GM23338 (cell line): ENCODE measurements around the gene ZFYVE28. TPM values are rescaled to one million over a fixed set of nuclear protein-coding genes. Genes with fewer than 3 reads are reported as not detected.

Source experiments
- ATAC-seq: fragments of 200-7000 bp; cut with Tn5 transposase; 3 replicates; pipeline ENCODE4 v1.9.1; 2020
- DNase-seq: peaks from one replicate; pipeline ENCODE4 v3.0.0-alpha.2; 2015; ENCODE audit warnings: low spot score
- H2AFZ ChIP-seq: fragments of 200-600 bp; sonication (generic); 2 replicates; pipeline ENCODE4 v1.8.0; 2016; ENCODE audit warnings: antibody characterized with exemption, mild to moderate bottlenecking, moderate library complexity
- H3F3A ChIP-seq: fragments of 200-600 bp; sonication (generic); replicated peaks from 2 replicates; pipeline ENCODE4 v1.8.0; 2017; ENCODE audit warnings: antibody characterized with exemption, mixed run types, low read depth
- H3K27ac ChIP-seq: fragments of 200-600 bp; sonication (generic); 2 replicates; pipeline ENCODE4 v1.6.1; 2016; ENCODE audit warnings: low read depth
- H3K27me3 ChIP-seq: fragments of 200-600 bp; sonication (generic); 2 replicates; pipeline ENCODE4 v1.8.0; 2016; ENCODE audit warnings: mild to moderate bottlenecking, mixed run types, moderate library complexity; ENCODE audit not compliant: insufficient read depth
- H3K36me3 ChIP-seq: fragments of 200-600 bp; sonication (generic); 2 replicates; pipeline ENCODE4 v1.8.0; 2016; ENCODE audit warnings: mild to moderate bottlenecking; ENCODE audit not compliant: insufficient read depth
- H3K4me1 ChIP-seq: fragments of 200-600 bp; sonication (generic); 2 replicates; pipeline ENCODE4 v1.8.0; 2016; ENCODE audit warnings: mild to moderate bottlenecking, moderate library complexity; ENCODE audit not compliant: insufficient read depth
- H3K4me2 ChIP-seq: fragments of 200-600 bp; sonication (generic); 2 replicates; pipeline ENCODE4 v1.7.1; 2017; ENCODE audit warnings: mixed run types
- H3K4me3 ChIP-seq: fragments of 200-600 bp; sonication (generic); 2 replicates; pipeline ENCODE4 v1.6.1; 2016; ENCODE audit warnings: mixed run types
- H3K79me2 ChIP-seq: fragments of 200-600 bp; sonication (generic); replicated peaks from 2 replicates; pipeline ENCODE4 v1.8.0; 2017; ENCODE audit warnings: mild to moderate bottlenecking; ENCODE audit not compliant: insufficient read depth
- H3K9me2 ChIP-seq: fragments of 200-600 bp; sonication (generic); 2 replicates; pipeline ENCODE4 v1.8.0; 2017; ENCODE audit not compliant: insufficient read depth
- H4K20me1 ChIP-seq: fragments of 200-600 bp; sonication (generic); replicated peaks from 2 replicates; pipeline ENCODE4 v1.8.0; 2017; ENCODE audit warnings: mild to moderate bottlenecking; ENCODE audit not compliant: insufficient read depth
- H3K27ac Mint-ChIP-seq: 2 replicates; pipeline ENCODE4 v1.8.0; 2020; ENCODE audit warnings: inconsistent platforms, mild to moderate bottlenecking, moderate library complexity, mixed read lengths
- H3K27me3 Mint-ChIP-seq: 3 replicates; pipeline ENCODE4 v1.8.0; 2022; ENCODE audit warnings: low read depth, mild to moderate bottlenecking, moderate library complexity, mixed read lengths, inconsistent platforms; ENCODE audit not compliant: insufficient read depth, poor library complexity
- H3K36me3 Mint-ChIP-seq: 3 replicates; pipeline ENCODE4 v1.8.0; 2021; ENCODE audit warnings: low read depth, mild to moderate bottlenecking, inconsistent platforms, moderate library complexity, mixed read lengths
- H3K4me1 Mint-ChIP-seq: 3 replicates; pipeline ENCODE4 v1.8.0; 2020; ENCODE audit warnings: mild to moderate bottlenecking, inconsistent platforms, mixed read lengths
- H3K4me3 Mint-ChIP-seq: 3 replicates; pipeline ENCODE4 v1.8.0; 2021; ENCODE audit warnings: moderate library complexity, mild to moderate bottlenecking, inconsistent platforms, mixed read lengths
- H3K9me3 Mint-ChIP-seq: 3 replicates; pipeline ENCODE4 v1.8.0; 2020; ENCODE audit warnings: moderate library complexity, mild to moderate bottlenecking, inconsistent platforms, mixed read lengths
- ETS1 ChIP-seq: IDR thresholded peaks from 2 replicates; pipeline ENCODE4 v1.6.1; 2016; ENCODE audit warnings: antibody characterized with exemption
- JUNB ChIP-seq: IDR thresholded peaks from one replicate; pipeline ENCODE4 v1.6.1; 2016; ENCODE audit warnings: antibody characterized with exemption; ENCODE audit not compliant: unreplicated experiment
- polyA plus RNA-seq: library from polyadenylated mRNA; unstranded; fragments of >200 nt; fragmentation: Nextera tagmentation; extraction: Ambion mirVana; gene quantifications from 2 replicates; pipeline ENCODE4 v1.2.1, GENCODE V29; 2016
- total RNA-seq: library from RNA; depleted of rRNA; stranded (reverse); fragments of >200 nt; shearing (Covaris generic); gene quantifications from 2 replicates; pipeline ENCODE4 v1.2.3, GENCODE V29; 2014
- TF ChIP-seq, protein P1 (sequence below), 2 experiments: fragments of 200-600 bp in 1 of 2; sonication (generic) in 1 of 2; conservative IDR thresholded peaks; 2 replicates each; pipeline versions ENCODE4 v1.5.1 to v1.6.1; 2016 to 2017; ENCODE audit warnings: antibody characterized with exemption in 2 of 2, low read depth in 2 of 2, mild to moderate bottlenecking in 2 of 2, moderate library complexity in 1 of 2

The ZFYVE28 gene
- total and polyA plus RNA-seq, 2 experiments from 2014 or later, result 2.6 to 4.6 TPM

GRCh38 chr4:2245057-2245786, 173.2 kb downstream of the ZFYVE28 start:
- Mint-ChIP-seq H3K4me1 (peaks cover 9% of the 10 kb centered on the region), H3K36me3 (peaks cover 16% of the 10 kb centered on the region), H3K9me3 (peaks cover 24% of the 10 kb centered on the region), H3K4me3 (no peak overlapping the region; the same call in 2 of the 3 replicates), H3K27ac (no peak overlapping the region), H3K27me3 (peaks cover 8% of the 10 kb centered on the region)
- H3K79me2 ChIP-seq, result peaks cover 13% of the 10 kb centered on the region
- H3K27me3 ChIP-seq, result no peaks in the 10 kb centered on the region
- ATAC-seq (no peak), DNase-seq (peak; percentile 45)
- no peaks in the 10 kb centered on the region; the same call in 1 of the 2 replicates for H3K36me3 ChIP-seq
- peaks cover 9% of the 10 kb centered on the region for H3K4me1 ChIP-seq
- H3K9me2 ChIP-seq, result no peaks in the 10 kb centered on the region
- H3F3A ChIP-seq, result no peaks in the 10 kb centered on the region
- no peak overlapping the region for H3K4me3 ChIP-seq
- no peak overlapping the region for H3K4me2 ChIP-seq
- peaks cover 8% of the 10 kb centered on the region for H4K20me1 ChIP-seq
- no peak overlapping the region for H3K27ac ChIP-seq
- TF ChIP-seq ETS1, result no peak
- no peak overlapping the region for H2AFZ ChIP-seq

GRCh38 chr4:2243681-2244380, 174.6 kb downstream of the ZFYVE28 start:
- H2AFZ ChIP-seq, result no peak overlapping the region
- Mint-ChIP-seq H3K4me3 (no peak overlapping the region), H3K4me1 (peaks cover 19% of the 10 kb centered on the region), H3K36me3 (peaks cover 17% of the 10 kb centered on the region), H3K9me3 (peaks cover 24% of the 10 kb centered on the region), H3K27ac (no peak overlapping the region), H3K27me3 (peaks cover 8% of the 10 kb centered on the region)
- H3K9me2 ChIP-seq, result no peaks in the 10 kb centered on the region
- peaks cover 27% of the 10 kb centered on the region for H3K79me2 ChIP-seq
- peaks cover 21% of the 10 kb centered on the region for H3K4me1 ChIP-seq
- no peak overlapping the region for H3K4me2 ChIP-seq
- DNase-seq (no peak), ATAC-seq (no peak)
- H3F3A ChIP-seq, result no peaks in the 10 kb centered on the region
- H3K27me3 ChIP-seq, result no peaks in the 10 kb centered on the region
- no peak overlapping the region for H3K27ac ChIP-seq
- H3K4me3 ChIP-seq, result no peak overlapping the region
- no peaks in the 10 kb centered on the region; the same call in 1 of the 2 replicates for H3K36me3 ChIP-seq
- H4K20me1 ChIP-seq, result peaks cover 16% of the 10 kb centered on the region
- TF ChIP-seq, protein P1, sequence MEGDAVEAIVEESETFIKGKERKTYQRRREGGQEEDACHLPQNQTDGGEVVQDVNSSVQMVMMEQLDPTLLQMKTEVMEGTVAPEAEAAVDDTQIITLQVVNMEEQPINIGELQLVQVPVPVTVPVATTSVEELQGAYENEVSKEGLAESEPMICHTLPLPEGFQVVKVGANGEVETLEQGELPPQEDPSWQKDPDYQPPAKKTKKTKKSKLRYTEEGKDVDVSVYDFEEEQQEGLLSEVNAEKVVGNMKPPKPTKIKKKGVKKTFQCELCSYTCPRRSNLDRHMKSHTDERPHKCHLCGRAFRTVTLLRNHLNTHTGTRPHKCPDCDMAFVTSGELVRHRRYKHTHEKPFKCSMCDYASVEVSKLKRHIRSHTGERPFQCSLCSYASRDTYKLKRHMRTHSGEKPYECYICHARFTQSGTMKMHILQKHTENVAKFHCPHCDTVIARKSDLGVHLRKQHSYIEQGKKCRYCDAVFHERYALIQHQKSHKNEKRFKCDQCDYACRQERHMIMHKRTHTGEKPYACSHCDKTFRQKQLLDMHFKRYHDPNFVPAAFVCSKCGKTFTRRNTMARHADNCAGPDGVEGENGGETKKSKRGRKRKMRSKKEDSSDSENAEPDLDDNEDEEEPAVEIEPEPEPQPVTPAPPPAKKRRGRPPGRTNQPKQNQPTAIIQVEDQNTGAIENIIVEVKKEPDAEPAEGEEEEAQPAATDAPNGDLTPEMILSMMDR (conservative IDR thresholded peaks at IDR 0.05; ENCODE audit: low read depth in 2 of 2), result peak; percentile 29 to 46
- TF ChIP-seq JUNB, result no peak
